Neural crest cell (in vitro differentiated cells): Measurements from ENCODE around the gene CHAD. TPM values are rescaled to one million over a fixed set of nuclear protein-coding genes. Genes with fewer than 3 reads are reported as not detected.

Source experiments
- DNase-seq: peaks from one replicate; pipeline ENCODE4 v3.0.0; 2021; ENCODE audit warnings: low read depth, mixed read lengths, low spot score
- H3K27ac Mint-ChIP-seq: one replicate; pipeline ENCODE4 v1.8.0; 2021; ENCODE audit warnings: mild to moderate bottlenecking, mixed read lengths; ENCODE audit not compliant: unreplicated experiment
- H3K27me3 Mint-ChIP-seq: 2 replicates; pipeline ENCODE4 v1.8.0; 2021; ENCODE audit warnings: low read depth, mild to moderate bottlenecking, mixed read lengths
- H3K36me3 Mint-ChIP-seq: 2 replicates; pipeline ENCODE4 v1.8.0; 2021; ENCODE audit warnings: low read depth, mild to moderate bottlenecking, mixed read lengths
- H3K4me1 Mint-ChIP-seq: 2 replicates; pipeline ENCODE4 v1.8.0; 2021; ENCODE audit warnings: mixed read lengths
- H3K4me3 Mint-ChIP-seq: one replicate; pipeline ENCODE4 v1.8.0; 2021; ENCODE audit warnings: mild to moderate bottlenecking, mixed read lengths
- H3K9me3 Mint-ChIP-seq: 2 replicates; pipeline ENCODE4 v1.8.0; 2021; ENCODE audit warnings: mixed read lengths
- CTCF ChIP-seq: fragments of 200-600 bp; sonication (generic); conservative IDR thresholded peaks from 2 replicates; pipeline ENCODE4 v1.5.0; 2021; ENCODE audit warnings: antibody characterized with exemption, mild to moderate bottlenecking
- total RNA-seq: library from RNA; stranded (reverse); gene quantifications from 2 replicates; pipeline ENCODE4 v1.2.1, GENCODE V29; 2021

Gene CHAD
- total RNA-seq, 1 donor from 2014 or later = 0.19 TPM

- H3K27me3 Mint-ChIP-seq = peaks cover 1% of the 10 kb centered on the region
- H3K9me3 Mint-ChIP-seq = no peaks in the 10 kb centered on the region
- H3K4me1 Mint-ChIP-seq = peaks cover 19% of the 10 kb centered on the region
- H3K27ac Mint-ChIP-seq = no peak overlapping the region
- no peak for TF ChIP-seq CTCF
- no peak overlapping the region for H3K4me3 Mint-ChIP-seq
- no peak for DNase-seq
- no peaks in the 10 kb centered on the region for H3K36me3 Mint-ChIP-seq
Observed at GRCh38 chr17:50483266-50483665, 14.6 kb upstream of the CHAD start.

GRCh38 chr17:50482516-50482915 is 13.8 kb upstream of the CHAD start:
- DNase-seq = peak; percentile 81
- H3K27me3 Mint-ChIP-seq = peaks cover 5% of the 10 kb centered on the region
- H3K9me3 Mint-ChIP-seq = no peaks in the 10 kb centered on the region
- no peak overlapping the region for H3K27ac Mint-ChIP-seq
- H3K4me3 Mint-ChIP-seq = peak overlapping the region; percentile 42
- H3K4me1 Mint-ChIP-seq = peaks cover 23% of the 10 kb centered on the region
- H3K36me3 Mint-ChIP-seq = no peaks in the 10 kb centered on the region
- peak; percentile 94 for TF ChIP-seq CTCF

- no peak for DNase-seq
- H3K4me3 Mint-ChIP-seq = peak overlapping the region; percentile 42
Observed at GRCh38 chr17:50482110-50482509, 13.4 kb upstream of the CHAD start.

GRCh38 chr17:50481648-50482047 is 13.0 kb upstream of the CHAD start:
- DNase-seq = no peak
- TF ChIP-seq CTCF = no peak
- Mint-ChIP-seq H3K27ac (no peak overlapping the region), H3K4me1 (peaks cover 23% of the 10 kb centered on the region), H3K9me3 (no peaks in the 10 kb centered on the region), H3K27me3 (peaks cover 5% of the 10 kb centered on the region), H3K4me3 (no peak overlapping the region), H3K36me3 (no peaks in the 10 kb centered on the region)

More at GRCh38 chr17:50482110-50482509, 13.4 kb upstream of the CHAD start:
- H3K36me3 Mint-ChIP-seq = no peaks in the 10 kb centered on the region
- no peaks in the 10 kb centered on the region for H3K9me3 Mint-ChIP-seq
- H3K27ac Mint-ChIP-seq = no peak overlapping the region
- peaks cover 23% of the 10 kb centered on the region for H3K4me1 Mint-ChIP-seq
- H3K27me3 Mint-ChIP-seq = peaks cover 5% of the 10 kb centered on the region
- TF ChIP-seq CTCF = no peak

- Mint-ChIP-seq H3K27me3 (peaks cover 5% of the 10 kb centered on the region), H3K27ac (no peak overlapping the region), H3K36me3 (no peaks in the 10 kb centered on the region), H3K4me3 (no peak overlapping the region), H3K9me3 (no peaks in the 10 kb centered on the region), H3K4me1 (peaks cover 23% of the 10 kb centered on the region)
- no peak for DNase-seq
- no peak for TF ChIP-seq CTCF
Observed at GRCh38 chr17:50480854-50481490, 12.3 kb upstream of the CHAD start.
